Kidney (tissue), 14 donors: ENCODE measurements around the gene TOMM40. TPM values are rescaled to one million over a fixed set of nuclear protein-coding genes. Genes with fewer than 3 reads are reported as not detected.

Experiments used
- DNase-seq, 5 donors: peaks; one replicate each; pipeline ENCODE4 v3.0.0-alpha.2; 2013 to 2020
- FAIRE-seq: peaks from 2 replicates; lab custom pipeline; 2012; peaks lifted over from hg19 to GRCh38; lab: Jason Lieb, UNC
- H3K27ac ChIP-seq, 2 donors: one replicate each; pipeline ENCODE4 v1.7.0; 2013; ENCODE audit warnings: low read depth in 2 of 2, low read length in 2 of 2, inconsistent platforms in 1 of 2
- H3K27me3 ChIP-seq: one replicate; pipeline ENCODE4 v1.7.1; 2013; ENCODE audit warnings: low read length, inconsistent platforms; ENCODE audit not compliant: control insufficient read depth, insufficient read depth
- H3K36me3 ChIP-seq, 3 donors: one replicate each; pipeline versions ENCODE4 v1.7.0 to v1.7.1; 2013; ENCODE audit warnings: low read length in 3 of 3, control low read depth in 1 of 3, inconsistent platforms in 1 of 3; ENCODE audit not compliant: insufficient read depth in 3 of 3, control insufficient read depth in 2 of 3
- H3K4me1 ChIP-seq, 3 donors: one replicate each; pipeline versions ENCODE4 v1.7.0 to v1.7.1; 2013; ENCODE audit warnings: low read length in 3 of 3, inconsistent platforms in 1 of 3, low read depth in 1 of 3; ENCODE audit not compliant: control insufficient read depth in 2 of 3, insufficient read depth in 2 of 3
- H3K4me3 ChIP-seq, 3 donors: one replicate each; pipeline versions ENCODE4 v1.7.0 to v1.8.1; 2013; ENCODE audit warnings: low read length in 3 of 3, control low read depth in 1 of 3, inconsistent platforms in 1 of 3
- H3K9ac ChIP-seq, 3 donors: one replicate each; pipeline versions ENCODE4 v1.7.0 to v1.7.1; 2013; ENCODE audit warnings: low read length in 3 of 3, control low read depth in 1 of 3, inconsistent platforms in 1 of 3
- H3K9me3 ChIP-seq, 3 donors: one replicate each; pipeline versions ENCODE4 v1.7.0 to v1.7.1; 2013; ENCODE audit warnings: low read length in 3 of 3, control low read depth in 1 of 3, inconsistent platforms in 1 of 3; ENCODE audit not compliant: control insufficient read depth in 2 of 3, insufficient read depth in 1 of 3
- CTCF ChIP-seq: IDR thresholded peaks from 3 replicates; pipeline ENCODE4 v1.5.1; 2012; ENCODE audit warnings: mild to moderate bottlenecking, moderate library complexity, borderline replicate concordance; ENCODE audit not compliant: insufficient read depth; ENCODE audit errors: extremely low read depth
- intact Hi-C: fragments of 100-400 bp; cut with DNase I; formaldehyde crosslinking; loops from one replicate; pipeline ENCODE4 v1.11.1; 2022
- polyA plus RNA-seq: library from polyadenylated mRNA; stranded (reverse); fragments of 350-450 nt; fragmentation: Illumina TruSeq; extraction: RNeasy Lipid Tissue Mini Kit (QIAGEN cat#74804); gene quantifications from one replicate; pipeline ENCODE4 v1.2.3, GENCODE V29; 2014; ENCODE audit warnings: low read depth, low replicate concordance; ENCODE audit not compliant: insufficient read depth
- total RNA-seq: library from RNA; stranded (reverse); fragmentation: NEBNext Ultra II Directional; extraction: Animal tissue kit (Norgen Biotek cat#: 25700); gene quantifications from one replicate; pipeline ENCODE4 v1.2.1, GENCODE V29; 2021
- donor health status: control.
- donor health status: control.
- donor health status: control.
- donor health status: control.
- donor health status: control.
- donor health status: DM: yes; HTN: yes; CAD: no.
- donor health status: Normal renal cell carcinoma (clear cell type).

TOMM40 gene
- total and polyA plus RNA-seq, 2 donors from 2014 or later, result 45.4 to 51.5 TPM

GRCh38 chr19:44889830-44890365 lies 1.2 kb upstream of the TOMM40 start:
- Histone ChIP-seq H3K36me3 (peaks cover 7 to 11% (median 10%) of the 10 kb centered on the region in 3 donors), H3K27me3 (no peaks in the 10 kb centered on the region), H3K4me3 (peak overlapping the region; percentile 53 to 79 (median 59)), H3K4me1 (peaks cover 0 to 19% (median 12%) of the 10 kb centered on the region in 3 donors), H3K27ac (peak overlapping the region; percentile 96), H3K9ac (peak overlapping the region in 1 of 3 donors; percentile 42), H3K9me3 (no peaks in the 10 kb centered on the region)
- no peak for FAIRE-seq
- TF ChIP-seq CTCF, result no peak
- intact Hi-C loops, result no loop called here
- peak in 1 of 5 donors; percentile 75 for DNase-seq

GRCh38 chr19:44890366-44891015 lies 563 bp upstream of the TOMM40 start:
- H3K36me3 ChIP-seq, result peaks cover 7 to 11% (median 11%) of the 10 kb centered on the region in 3 donors
- DNase-seq, result peak in 4 of 5 donors; percentile 100

GRCh38 chr19:44892932-44893331 lies 1.9 kb downstream of the TOMM40 start:
- FAIRE-seq, result no peak
- H3K4me1 ChIP-seq, result peaks cover 0 to 19% (median 12%) of the 10 kb centered on the region in 3 donors
- peaks cover 2 to 12% (median 12%) of the 10 kb centered on the region in 3 donors for H3K36me3 ChIP-seq
- no peak overlapping the region for H3K4me3 ChIP-seq
- H3K27me3 ChIP-seq, result no peaks in the 10 kb centered on the region
- intact Hi-C loops, result no loop called here
- DNase-seq, result no peak
- no peak overlapping the region for H3K27ac ChIP-seq
- H3K9ac ChIP-seq, result peak overlapping the region in 1 of 3 donors; percentile 92
- no peak for TF ChIP-seq CTCF
- H3K9me3 ChIP-seq, result no peaks in the 10 kb centered on the region

More at GRCh38 chr19:44890366-44891015, 563 bp upstream of the TOMM40 start:
- Histone ChIP-seq H3K4me3 (peak overlapping the region; percentile 53 to 79 (median 59)), H3K4me1 (peaks cover 0 to 19% (median 12%) of the 10 kb centered on the region in 3 donors), H3K9ac (peak overlapping the region; percentile 42 to 57 (median 51)), H3K27me3 (no peaks in the 10 kb centered on the region), H3K9me3 (no peaks in the 10 kb centered on the region), H3K27ac (peak overlapping the region; percentile 96)
- intact Hi-C loops, result no loop called here
- TF ChIP-seq CTCF, result no peak
- peak; percentile 99 for FAIRE-seq
